ENCODE data around the gene TBC1D10B.
"Not testable (repeated sequence)": the region's sequence is repeated elsewhere in the genome, so short reads cannot be mapped to it uniquely, and the experiment has no call there.

The TBC1D10B gene

DNA sequence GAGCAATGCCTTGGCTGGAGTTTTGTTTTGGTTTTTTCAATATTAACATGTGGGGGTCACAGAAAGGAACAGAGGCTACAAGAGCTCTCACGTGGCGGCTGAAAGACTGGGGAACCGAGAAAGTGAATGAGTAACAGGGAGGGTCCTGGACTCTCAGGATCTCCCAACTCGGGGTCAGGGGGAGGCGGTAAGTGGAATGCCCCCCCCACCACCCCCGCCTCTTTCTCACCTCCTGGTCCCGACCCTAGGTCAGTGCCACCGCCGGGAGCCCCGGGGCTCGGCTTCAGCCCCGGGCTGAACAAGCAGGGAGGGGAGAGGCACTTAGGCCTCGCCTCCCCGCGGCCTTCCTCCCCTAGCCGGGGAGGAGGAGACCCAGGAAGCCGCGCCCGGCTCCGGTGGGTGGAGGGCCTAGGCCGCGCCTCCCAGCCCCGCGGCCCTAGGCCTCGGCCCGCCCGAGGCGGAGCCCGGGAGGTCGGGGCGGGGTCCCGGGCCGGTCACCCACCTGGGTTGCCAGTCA lies 35.8 kb downstream of the TBC1D10B start:
- not testable (repeated sequence) for H3K14ac ChIP-seq (ENCODE audit: low read length); H3K79me2 ChIP-seq (ENCODE audit: control insufficient read depth, insufficient read depth, low read length, poor library complexity); H3K27ac ChIP-seq (ENCODE audit: low read depth, low read length); H3K9me3 ChIP-seq (ENCODE audit: insufficient read depth, low read depth, low read length); H2AK5ac ChIP-seq (ENCODE audit: low read length); H3K23ac ChIP-seq (ENCODE audit: low read length); H3K9ac ChIP-seq (ENCODE audit: low read length); H3K18ac ChIP-seq (ENCODE audit: low read length); H4K12ac ChIP-seq (ENCODE audit: low read depth, low read length); H3K79me1 ChIP-seq (ENCODE audit: low read length); H2BK12ac ChIP-seq (ENCODE audit: low read length); H2BK120ac ChIP-seq (ENCODE audit: insufficient read depth, low read length, poor library complexity); H3K4ac ChIP-seq (ENCODE audit: low read depth, low read length); H4K91ac ChIP-seq (ENCODE audit: low read depth, low read length); H2BK5ac ChIP-seq (ENCODE audit: low read depth, low read length, poor library complexity); H4K8ac ChIP-seq (ENCODE audit: low read depth, low read length); H3K36me3 ChIP-seq (ENCODE audit: control insufficient read depth in 1 of 2, insufficient read depth in 2 of 2, low read length in 2 of 2); H2AFZ ChIP-seq (ENCODE audit: insufficient read depth, low read length, poor library complexity); H3K27me3 ChIP-seq (ENCODE audit: insufficient read depth, low read length); H3K4me1 ChIP-seq (ENCODE audit: control insufficient read depth in 1 of 2, insufficient read depth in 2 of 2, low read length in 2 of 2)
- peak; percentile 80 to 87 for DNase-seq
- Histone ChIP-seq H3K4me3 (ENCODE audit: low read depth, low read length) (peak overlapping the region; percentile 71), H3K4me2 (ENCODE audit: low read length) (peak overlapping the region; percentile 54)
- WGBS (ENCODE audit: extremely low coverage, insufficient coverage, insufficient read length) = no CpG with 5 or more reads among the region's 33 CpGs

DNA sequence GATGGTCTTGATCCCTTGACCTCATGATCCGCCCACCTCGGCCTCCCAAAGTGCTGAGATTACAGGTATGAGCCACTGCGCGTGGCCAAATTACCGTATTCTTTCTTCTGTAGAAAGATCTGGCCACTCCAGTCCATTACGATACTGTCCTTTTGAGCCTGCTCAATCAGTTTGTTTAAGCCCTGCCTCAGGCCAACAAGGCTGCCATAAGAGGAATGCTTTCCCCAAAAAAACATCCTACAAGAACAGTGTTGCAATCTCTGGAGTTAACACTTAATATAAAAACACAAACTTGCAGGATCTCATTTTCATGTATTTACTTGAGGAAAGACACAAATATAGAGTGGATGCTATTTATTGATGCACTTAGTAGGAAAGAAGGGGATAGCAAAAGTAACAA lies 46.1 kb downstream of the TBC1D10B start:
- H3K4me3 ChIP-seq (ENCODE audit: low read depth, low read length); H4K8ac ChIP-seq (ENCODE audit: low read depth, low read length); H3K27ac ChIP-seq (ENCODE audit: low read depth, low read length); H3K4me1 ChIP-seq (ENCODE audit: control insufficient read depth in 1 of 2, insufficient read depth in 2 of 2, low read length in 2 of 2); H4K91ac ChIP-seq (ENCODE audit: low read depth, low read length); H3K9ac ChIP-seq (ENCODE audit: low read length); H3K4ac ChIP-seq (ENCODE audit: low read depth, low read length); H3K4me2 ChIP-seq (ENCODE audit: low read length); H3K79me2 ChIP-seq (ENCODE audit: control insufficient read depth, insufficient read depth, low read length, poor library complexity); H2BK5ac ChIP-seq (ENCODE audit: low read depth, low read length, poor library complexity); H3K14ac ChIP-seq (ENCODE audit: low read length); H3K18ac ChIP-seq (ENCODE audit: low read length); H2AK5ac ChIP-seq (ENCODE audit: low read length); H3K23ac ChIP-seq (ENCODE audit: low read length); H3K36me3 ChIP-seq (ENCODE audit: control insufficient read depth in 1 of 2, insufficient read depth in 2 of 2, low read length in 2 of 2); H4K12ac ChIP-seq (ENCODE audit: low read depth, low read length); H2BK120ac ChIP-seq (ENCODE audit: insufficient read depth, low read length, poor library complexity); DNase-seq; H2BK12ac ChIP-seq (ENCODE audit: low read length); H3K9me3 ChIP-seq (ENCODE audit: insufficient read depth, low read depth, low read length); H3K27me3 ChIP-seq (ENCODE audit: insufficient read depth, low read length); H3K79me1 ChIP-seq (ENCODE audit: low read length); H2AFZ ChIP-seq (ENCODE audit: insufficient read depth, low read length, poor library complexity): not testable (repeated sequence)
- no CpG with 5 or more reads among the region's 6 CpGs for WGBS (ENCODE audit: extremely low coverage, insufficient coverage, insufficient read length)

DNA sequence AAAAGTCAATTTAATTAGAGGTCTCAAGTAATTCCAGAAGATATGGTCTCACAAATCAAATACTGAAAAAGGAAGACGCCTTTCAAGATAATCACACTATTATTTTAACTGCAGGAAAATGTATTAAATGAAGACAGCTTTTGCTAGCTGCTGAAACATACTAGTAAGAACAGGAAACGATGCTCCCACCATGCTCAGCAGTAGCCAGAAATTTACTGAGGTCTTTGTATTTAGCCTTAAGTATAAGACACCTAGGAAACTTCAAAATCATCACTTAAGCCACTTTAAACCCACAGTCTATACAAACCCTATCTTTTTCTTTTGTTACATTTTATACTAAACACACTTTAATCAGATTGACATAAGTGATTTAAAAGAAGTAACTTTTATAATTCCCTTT lies 51.6 kb downstream of the TBC1D10B start:
- not testable (repeated sequence) for H3K79me2 ChIP-seq (ENCODE audit: control insufficient read depth, insufficient read depth, low read length, poor library complexity); H3K79me1 ChIP-seq (ENCODE audit: low read length); H3K27me3 ChIP-seq (ENCODE audit: insufficient read depth, low read length); H3K4me3 ChIP-seq (ENCODE audit: low read depth, low read length); H2BK120ac ChIP-seq (ENCODE audit: insufficient read depth, low read length, poor library complexity); H2AFZ ChIP-seq (ENCODE audit: insufficient read depth, low read length, poor library complexity); H3K4me2 ChIP-seq (ENCODE audit: low read length); H3K4me1 ChIP-seq (ENCODE audit: control insufficient read depth in 1 of 2, insufficient read depth in 2 of 2, low read length in 2 of 2); H3K36me3 ChIP-seq (ENCODE audit: control insufficient read depth in 1 of 2, insufficient read depth in 2 of 2, low read length in 2 of 2); H3K9ac ChIP-seq (ENCODE audit: low read length); H4K12ac ChIP-seq (ENCODE audit: low read depth, low read length); H4K91ac ChIP-seq (ENCODE audit: low read depth, low read length); H2BK5ac ChIP-seq (ENCODE audit: low read depth, low read length, poor library complexity); H3K23ac ChIP-seq (ENCODE audit: low read length); H4K8ac ChIP-seq (ENCODE audit: low read depth, low read length); H3K9me3 ChIP-seq (ENCODE audit: insufficient read depth, low read depth, low read length); H3K27ac ChIP-seq (ENCODE audit: low read depth, low read length); H3K18ac ChIP-seq (ENCODE audit: low read length); H2BK12ac ChIP-seq (ENCODE audit: low read length); DNase-seq; H3K4ac ChIP-seq (ENCODE audit: low read depth, low read length); H3K14ac ChIP-seq (ENCODE audit: low read length); H2AK5ac ChIP-seq (ENCODE audit: low read length)
- WGBS (ENCODE audit: extremely low coverage, insufficient coverage, insufficient read length) = no CpG with 5 or more reads among the region's 2 CpGs

DNA sequence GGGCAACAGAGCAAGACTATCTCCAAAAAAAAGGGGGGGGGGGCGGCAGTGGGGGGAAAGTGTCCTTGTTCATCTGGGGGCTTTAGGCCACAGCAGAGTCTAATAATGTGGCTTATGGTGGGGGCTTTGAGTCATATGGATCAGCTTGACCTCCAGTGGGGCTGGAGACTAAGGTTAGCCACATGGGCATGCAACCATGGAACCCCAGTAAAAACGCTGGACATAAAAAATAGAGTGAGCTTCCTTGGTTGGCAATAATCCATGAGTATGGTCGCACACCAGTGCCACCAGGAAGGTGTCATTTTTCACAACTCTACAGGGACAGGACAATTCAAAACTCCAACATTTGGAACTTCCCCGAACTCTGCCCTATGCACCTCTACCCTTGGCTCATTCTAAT lies 59.4 kb downstream of the TBC1D10B start:
- not testable (repeated sequence) for H3K36me3 ChIP-seq (ENCODE audit: control insufficient read depth in 1 of 2, insufficient read depth in 2 of 2, low read length in 2 of 2); H3K14ac ChIP-seq (ENCODE audit: low read length); H2BK12ac ChIP-seq (ENCODE audit: low read length); H3K79me2 ChIP-seq (ENCODE audit: control insufficient read depth, insufficient read depth, low read length, poor library complexity); H3K27ac ChIP-seq (ENCODE audit: low read depth, low read length); DNase-seq; H2AFZ ChIP-seq (ENCODE audit: insufficient read depth, low read length, poor library complexity); H4K91ac ChIP-seq (ENCODE audit: low read depth, low read length); H2BK5ac ChIP-seq (ENCODE audit: low read depth, low read length, poor library complexity); H4K12ac ChIP-seq (ENCODE audit: low read depth, low read length); H2BK120ac ChIP-seq (ENCODE audit: insufficient read depth, low read length, poor library complexity); H3K9ac ChIP-seq (ENCODE audit: low read length); H3K79me1 ChIP-seq (ENCODE audit: low read length); H3K4me1 ChIP-seq (ENCODE audit: control insufficient read depth in 1 of 2, insufficient read depth in 2 of 2, low read length in 2 of 2); H3K9me3 ChIP-seq (ENCODE audit: insufficient read depth, low read depth, low read length); H3K4me3 ChIP-seq (ENCODE audit: low read depth, low read length); H4K8ac ChIP-seq (ENCODE audit: low read depth, low read length); H3K27me3 ChIP-seq (ENCODE audit: insufficient read depth, low read length); H3K23ac ChIP-seq (ENCODE audit: low read length); H3K4ac ChIP-seq (ENCODE audit: low read depth, low read length); H2AK5ac ChIP-seq (ENCODE audit: low read length); H3K4me2 ChIP-seq (ENCODE audit: low read length); H3K18ac ChIP-seq (ENCODE audit: low read length)
- no CpG with 5 or more reads among the region's 4 CpGs for WGBS (ENCODE audit: extremely low coverage, insufficient coverage, insufficient read length)

Data from trophoblast cell (in vitro differentiated cells and primary cell).